Left lung (tissue), 10 donors: ENCODE data around the gene RIN2. TPM values are rescaled to one million over a fixed set of nuclear protein-coding genes. Genes with fewer than 3 reads are reported as not detected.

ENCODE experiments used
- ATAC-seq: fragments of 200-7000 bp; cut with Tn5 transposase; one replicate; pipeline ENCODE4 v1.9.1; 2020; ENCODE audit warnings: moderate library complexity
- DNase-seq, 4 donors: peaks; one replicate each; pipeline ENCODE4 v3.0.0-alpha.2; 2013 to 2020
- H3K27ac ChIP-seq, 2 donors: fragments of 200-600 bp; sonication (generic) in 1 of 2; one replicate each; pipeline versions ENCODE4 v1.5.0 to v1.8.0; 2020 to 2021
- H3K27me3 ChIP-seq, 2 donors: fragments of 200-600 bp; sonication (generic) in 1 of 2; one replicate each; pipeline versions ENCODE4 v1.5.0 to v1.8.0; 2020 to 2021
- H3K36me3 ChIP-seq, 2 donors: fragments of 200-600 bp; sonication (generic) in 1 of 2; one replicate each; pipeline versions ENCODE4 v1.5.0 to v1.8.0; 2020 to 2021
- H3K4me1 ChIP-seq, 2 donors: fragments of 200-600 bp; one replicate each; pipeline ENCODE4 v1.8.0; 2021
- H3K4me3 ChIP-seq, 2 donors: fragments of 200-600 bp; sonication (generic) in 1 of 2; one replicate each; pipeline versions ENCODE4 v1.5.0 to v1.8.0; 2020 to 2021; ENCODE audit warnings: mild to moderate bottlenecking in 1 of 2
- H3K9me3 ChIP-seq, 2 donors: fragments of 200-600 bp; sonication (generic) in 1 of 2; one replicate each; pipeline versions ENCODE4 v1.5.0 to v1.8.0; 2020 to 2021
- intact Hi-C, 2 donors: fragments of 100-400 bp; cut with DNase I; formaldehyde crosslinking; loops; one replicate each; pipeline versions ENCODE4 v1.11.2 to v1.14.2; 2022
- polyA plus RNA-seq, 6 donors: library from polyadenylated mRNA; unstranded; fragments of 120-200 nt; gene quantifications; one replicate each; pipeline ENCODE4 v1.2.1, GENCODE V29; 2013; ENCODE audit not compliant: insufficient read length in 6 of 6
- total RNA-seq, 2 donors: library from RNA; stranded (reverse); fragmentation: NEBNext Ultra II Directional; extraction: Animal tissue kit (Norgen Biotek cat#: 25700); gene quantifications; one replicate each; pipeline ENCODE4 v1.2.1, GENCODE V29; 2021
- TF ChIP-seq, protein P1 (sequence below), 2 donors: fragments of 200-600 bp; sonication (generic) in 1 of 2; IDR thresholded peaks; one replicate each; pipeline versions ENCODE4 v1.5.0 to v1.8.0; 2021; ENCODE audit warnings: antibody characterized with exemption in 2 of 2
- donor health status: DM: no; HTN: yes; CAD: no.
- donor health status: DM: no; HTN: no; CAD: no.

RIN2 gene
- total and polyA plus RNA-seq, 8 donors = 34.8 to 69.8 (median 39.7) TPM

DNA sequence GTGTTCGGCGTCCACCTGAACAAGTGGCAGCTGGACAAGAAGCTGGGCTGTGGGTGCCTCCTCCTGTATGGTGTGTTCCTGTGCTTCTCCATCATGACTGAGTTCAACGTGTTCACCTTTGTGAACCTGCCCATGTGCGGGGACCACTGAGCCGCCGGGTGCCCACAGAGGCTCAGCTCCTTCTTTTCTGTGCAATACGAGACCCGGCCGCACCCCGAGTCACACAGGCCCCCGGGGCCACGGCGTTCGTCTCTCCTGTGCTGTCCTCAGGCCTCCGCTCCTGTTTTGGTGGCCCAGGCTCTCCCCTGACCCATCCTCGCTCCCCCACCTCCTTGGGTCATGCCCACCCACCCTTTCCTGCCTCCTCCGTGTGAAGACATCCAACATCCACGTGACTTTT, 37.1 kb upstream of the RIN2 start:
- H3K4me3 ChIP-seq = no peak overlapping the region
- DNase-seq (peak in 1 of 4 donors; percentile 78), ATAC-seq (no peak)

DNA sequence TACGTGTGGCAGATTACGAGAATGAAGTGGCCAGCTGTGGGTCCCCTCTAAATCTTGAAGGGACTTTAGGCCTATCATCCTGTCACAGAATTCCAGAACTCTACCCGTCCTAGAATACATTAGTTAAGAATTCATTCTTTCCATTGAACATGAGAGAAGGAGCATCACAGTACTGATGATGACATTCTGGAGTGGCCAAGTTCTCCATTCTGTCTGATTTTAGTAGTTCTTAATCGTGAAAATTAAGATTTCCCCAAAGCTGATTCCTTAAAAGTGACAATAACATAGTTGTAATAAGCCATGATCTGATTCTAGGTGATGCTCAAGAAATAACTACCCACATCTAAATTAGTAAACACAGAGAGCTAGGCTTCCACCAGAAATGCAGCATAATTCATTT, 35.0 kb upstream of the RIN2 start:
- no peak overlapping the region for H3K4me3 ChIP-seq
- ATAC-seq (no peak), DNase-seq (no peak)
- no peak overlapping the region for H3K27ac ChIP-seq
- no peaks in the 10 kb centered on the region for H3K27me3 ChIP-seq
- intact Hi-C loops = no loop called here
- TF ChIP-seq, protein P1, sequence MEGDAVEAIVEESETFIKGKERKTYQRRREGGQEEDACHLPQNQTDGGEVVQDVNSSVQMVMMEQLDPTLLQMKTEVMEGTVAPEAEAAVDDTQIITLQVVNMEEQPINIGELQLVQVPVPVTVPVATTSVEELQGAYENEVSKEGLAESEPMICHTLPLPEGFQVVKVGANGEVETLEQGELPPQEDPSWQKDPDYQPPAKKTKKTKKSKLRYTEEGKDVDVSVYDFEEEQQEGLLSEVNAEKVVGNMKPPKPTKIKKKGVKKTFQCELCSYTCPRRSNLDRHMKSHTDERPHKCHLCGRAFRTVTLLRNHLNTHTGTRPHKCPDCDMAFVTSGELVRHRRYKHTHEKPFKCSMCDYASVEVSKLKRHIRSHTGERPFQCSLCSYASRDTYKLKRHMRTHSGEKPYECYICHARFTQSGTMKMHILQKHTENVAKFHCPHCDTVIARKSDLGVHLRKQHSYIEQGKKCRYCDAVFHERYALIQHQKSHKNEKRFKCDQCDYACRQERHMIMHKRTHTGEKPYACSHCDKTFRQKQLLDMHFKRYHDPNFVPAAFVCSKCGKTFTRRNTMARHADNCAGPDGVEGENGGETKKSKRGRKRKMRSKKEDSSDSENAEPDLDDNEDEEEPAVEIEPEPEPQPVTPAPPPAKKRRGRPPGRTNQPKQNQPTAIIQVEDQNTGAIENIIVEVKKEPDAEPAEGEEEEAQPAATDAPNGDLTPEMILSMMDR (IDR thresholded peaks at IDR 0.05) = no peak
- no peaks in the 10 kb centered on the region for H3K36me3 ChIP-seq
- no peaks in the 10 kb centered on the region for H3K4me1 ChIP-seq
- H3K9me3 ChIP-seq = no peaks in the 10 kb centered on the region

More for the DNA sequence above, 37.1 kb upstream of the RIN2 start:
- Histone ChIP-seq H3K36me3 (no peaks in the 10 kb centered on the region), H3K4me1 (no peaks in the 10 kb centered on the region), H3K27ac (no peak overlapping the region), H3K27me3 (no peaks in the 10 kb centered on the region), H3K9me3 (peaks cover 0 to 8% of the 10 kb centered on the region in 2 donors)
- TF ChIP-seq, protein P1 (IDR thresholded peaks at IDR 0.05) = no peak
- intact Hi-C loops = no loop called here

DNA sequence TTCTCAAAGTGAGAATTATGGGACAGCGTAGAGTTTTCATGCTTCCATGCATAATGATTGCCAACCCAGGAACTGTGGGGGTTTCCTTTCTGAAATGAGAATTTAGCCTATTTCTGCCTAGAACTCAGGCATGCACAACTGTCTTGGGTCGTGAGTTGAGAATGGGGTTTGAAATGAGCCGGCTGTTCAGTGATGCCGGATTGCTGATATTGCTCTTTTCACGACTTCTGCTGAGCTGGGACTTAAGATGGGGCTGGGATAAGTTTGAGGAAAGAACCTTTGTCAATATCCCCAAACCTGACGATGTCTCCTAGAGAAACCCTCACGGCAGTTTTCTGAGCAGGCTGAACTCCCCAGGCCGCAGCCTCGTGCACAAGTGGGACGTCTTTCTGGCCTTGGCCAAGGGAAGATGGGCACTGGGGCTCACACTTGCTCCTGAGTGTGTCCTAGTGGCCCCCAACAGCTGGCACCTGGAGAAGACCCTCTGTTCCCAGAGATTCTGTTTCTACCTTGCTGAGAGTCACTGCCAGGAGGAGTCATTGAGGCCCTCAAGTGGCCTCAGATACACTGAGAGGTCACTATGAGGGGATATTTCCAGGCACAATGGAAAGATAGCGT, 34.1 kb upstream of the RIN2 start:
- TF ChIP-seq, protein P1 (IDR thresholded peaks at IDR 0.05) = no peak
- intact Hi-C loops = no loop called here
- Histone ChIP-seq H3K36me3 (no peaks in the 10 kb centered on the region), H3K4me3 (no peak overlapping the region), H3K27me3 (no peaks in the 10 kb centered on the region), H3K27ac (no peak overlapping the region), H3K9me3 (no peaks in the 10 kb centered on the region), H3K4me1 (no peaks in the 10 kb centered on the region)
- ATAC-seq = no peak
- DNase-seq = no peak

DNA sequence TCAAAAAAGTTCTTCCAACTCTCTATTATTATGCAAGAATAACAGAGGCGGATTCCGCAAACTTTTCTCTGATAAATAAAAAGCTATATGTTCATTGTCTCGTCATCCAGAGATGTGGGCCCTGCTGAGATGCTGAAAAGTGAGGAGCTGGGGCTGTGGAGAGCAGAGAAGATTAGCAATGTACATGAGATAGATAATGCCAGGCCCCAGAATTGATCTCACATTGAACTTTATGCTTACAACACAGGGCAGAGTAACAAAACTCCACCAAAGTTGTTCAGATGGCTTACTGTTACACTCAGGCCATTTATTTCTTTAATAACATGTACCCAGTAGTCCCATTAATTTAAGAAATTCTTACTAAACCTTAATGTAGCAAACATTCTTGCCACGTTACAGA, 32.7 kb upstream of the RIN2 start:
- no peaks in the 10 kb centered on the region for H3K9me3 ChIP-seq
- no peaks in the 10 kb centered on the region for H3K27me3 ChIP-seq
- H3K4me3 ChIP-seq = no peak overlapping the region
- TF ChIP-seq, protein P1 (IDR thresholded peaks at IDR 0.05) = no peak
- no peak for DNase-seq
- H3K4me1 ChIP-seq = no peaks in the 10 kb centered on the region
- intact Hi-C loops = no loop called here
- ATAC-seq = no peak
- H3K36me3 ChIP-seq = no peaks in the 10 kb centered on the region
- no peak overlapping the region for H3K27ac ChIP-seq

DNA sequence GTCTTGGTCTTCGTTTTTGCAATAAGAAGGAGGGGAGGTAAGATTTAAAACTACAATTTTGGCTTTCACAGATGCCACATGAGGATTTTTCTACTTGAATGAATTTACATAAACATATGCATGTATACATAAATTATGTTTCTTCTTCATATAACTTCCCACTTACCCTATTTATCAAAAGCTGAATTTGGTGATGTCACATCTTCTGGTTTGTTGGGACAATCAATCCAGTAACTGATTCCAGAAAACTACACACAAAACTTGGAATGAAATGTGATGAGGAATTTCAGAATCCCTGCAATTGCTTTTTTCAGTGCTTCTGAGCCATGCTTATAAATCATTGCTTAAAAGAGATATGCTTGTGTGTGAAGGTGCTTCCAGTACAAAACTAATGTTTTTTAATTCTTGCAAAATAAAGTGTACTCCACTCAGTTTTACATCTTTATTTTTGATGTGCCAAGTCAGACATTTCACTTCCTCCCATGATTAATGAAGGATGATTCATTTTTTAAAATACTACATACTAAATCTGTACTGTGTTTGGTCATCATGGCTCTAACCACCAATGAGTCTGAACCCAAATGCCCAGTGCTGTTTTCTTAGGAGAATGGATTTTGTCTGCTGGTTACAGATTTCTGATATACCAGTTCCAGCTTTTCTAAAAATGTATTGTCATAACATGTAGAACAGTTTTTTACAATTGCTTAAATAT, 32.1 kb upstream of the RIN2 start:
- DNase-seq = no peak
- TF ChIP-seq, protein P1 (IDR thresholded peaks at IDR 0.05) = no peak
- no peak overlapping the region for H3K4me3 ChIP-seq
- H3K9me3 ChIP-seq = no peaks in the 10 kb centered on the region
- H3K27me3 ChIP-seq = no peaks in the 10 kb centered on the region
- no peaks in the 10 kb centered on the region for H3K4me1 ChIP-seq
- ATAC-seq = no peak
- intact Hi-C loops = no loop called here
- no peaks in the 10 kb centered on the region for H3K36me3 ChIP-seq
- no peak overlapping the region for H3K27ac ChIP-seq
